Sigmoid colon (tissue), 7 donors: ENCODE data around the gene NKX2-2. TPM values are rescaled to one million over a fixed set of nuclear protein-coding genes. Genes with fewer than 3 reads are reported as not detected.

Experiments
- DNase-seq: peaks from one replicate; pipeline ENCODE4 v3.0.0-alpha.2; 2019
- H3K27ac ChIP-seq, 4 donors: fragments of 200-600 bp; sonication (generic); one replicate each; pipeline ENCODE4 v1.5.1; 2016 to 2019; ENCODE audit warnings: mild to moderate bottlenecking in 1 of 4
- H3K27me3 ChIP-seq, 3 donors: fragments of 200-600 bp; sonication (generic); one replicate each; pipeline ENCODE4 v1.5.1; 2019; ENCODE audit warnings: mild to moderate bottlenecking in 1 of 3
- H3K36me3 ChIP-seq, 4 donors: fragments of 200-600 bp; sonication (generic); one replicate each; pipeline ENCODE4 v1.5.1; 2016 to 2019
- H3K4me1 ChIP-seq, 4 donors: fragments of 200-600 bp; sonication (generic); one replicate each; pipeline ENCODE4 v1.5.1; 2017 to 2019
- H3K4me3 ChIP-seq, 4 donors: fragments of 200-600 bp; sonication (generic); one replicate each; pipeline ENCODE4 v1.5.1; 2017 to 2019; ENCODE audit warnings: mild to moderate bottlenecking in 2 of 4, moderate library complexity in 1 of 4
- H3K9me3 ChIP-seq, 4 donors: fragments of 200-600 bp in 3 of 4; sonication (generic) in 3 of 4; one replicate each; pipeline versions ENCODE4 v1.5.1 to v1.6.1; 2013 to 2019
- CTCF ChIP-seq, 4 experiments: fragments of 450-650 bp in 3 of 4; fragments of 200-600 bp in 1 of 4; IDR thresholded peaks; one replicate each; pipeline ENCODE4 v1.5.1; 2016 to 2019; ENCODE audit warnings: antibody characterized with exemption in 4 of 4, mild to moderate bottlenecking in 3 of 4, moderate library complexity in 2 of 4
- EP300 ChIP-seq, 4 donors: sonication (generic); formaldehyde crosslinking; IDR thresholded peaks; one replicate each; pipeline ENCODE4 v1.6.1; 2017; ENCODE audit warnings: antibody characterized with exemption in 4 of 4
- POLR2A ChIP-seq, 2 donors: fragments of 450-650 bp; IDR thresholded peaks; one replicate each; pipeline ENCODE4 v1.6.1; 2016; ENCODE audit warnings: antibody characterized with exemption in 2 of 2, mild to moderate bottlenecking in 2 of 2, moderate library complexity in 2 of 2
- POLR2AphosphoS5 ChIP-seq, 4 donors: sonication (generic); formaldehyde crosslinking; IDR thresholded peaks; one replicate each; pipeline ENCODE4 v1.6.1; 2017; ENCODE audit warnings: antibody characterized with exemption in 4 of 4
- WGBS, 2 donors: extraction: QIAGEN DNeasy Blood & Tissue Kit; methylation state at CpG; one replicate each; pipeline ENCODE4 v1.1.7; 2013; 5-methylcytosine and 5-hydroxymethylcytosine counted together
- intact Hi-C: fragments of 100-400 bp; cut with DNase I; formaldehyde crosslinking; loops from one replicate; pipeline ENCODE4 v1.15.1; 2023
- polyA plus RNA-seq, 3 donors: library from polyadenylated mRNA; stranded (reverse); fragments of 200-250 nt; gene quantifications; one replicate each; pipeline ENCODE4 v1.2.3, GENCODE V29; 2013
- total RNA-seq, 4 donors: library from RNA; depleted of rRNA; stranded (reverse); fragments of >200 nt; gene quantifications; one replicate each; pipeline ENCODE4 v1.1.0, GENCODE V29; 2016
- donor health status: healthy with polysubstance abuse.
- donor health status: Bipolar disorder and iron deficiency.
- donor health status: healthy.

NKX2-2 gene
- total and polyA plus RNA-seq, 7 donors: 0.23 to 0.60 (median 0.46) TPM; not detected in 4

GRCh38 chr20:21550587-21550986 lies 36.7 kb upstream of the NKX2-2 start:
- TF ChIP-seq POLR2A (IDR thresholded peaks at IDR 0.05) (no peak), EP300 (IDR thresholded peaks at IDR 0.05) (no peak), CTCF (IDR thresholded peaks at IDR 0.05) (no peak), POLR2AphosphoS5 (IDR thresholded peaks at IDR 0.05) (no peak)
- H3K4me1 ChIP-seq: no peaks in the 10 kb centered on the region
- no peaks in the 10 kb centered on the region for H3K36me3 ChIP-seq
- no peak for DNase-seq
- no peaks in the 10 kb centered on the region for H3K9me3 ChIP-seq
- 79 to 83% methylated on average over 5 of the region's 5 CpGs for WGBS, 2 donors
- peaks cover 0 to 16% (median 0%) of the 10 kb centered on the region in 3 donors for H3K27me3 ChIP-seq
- H3K4me3 ChIP-seq: no peak overlapping the region
- intact Hi-C loops: no loop called here
- no peak overlapping the region for H3K27ac ChIP-seq

GRCh38 chr20:21548390-21549035 lies 34.6 kb upstream of the NKX2-2 start:
- Histone ChIP-seq H3K9me3 (no peaks in the 10 kb centered on the region), H3K36me3 (no peaks in the 10 kb centered on the region), H3K4me3 (no peak overlapping the region), H3K4me1 (no peaks in the 10 kb centered on the region), H3K27me3 (peaks cover 0 to 11% (median 0%) of the 10 kb centered on the region in 3 donors), H3K27ac (no peak overlapping the region)
- DNase-seq: no peak
- 58 to 59% methylated on average over 8 of the region's 8 CpGs for WGBS, 2 donors
- no peak for TF ChIP-seq EP300 (IDR thresholded peaks at IDR 0.05)
- no peak for TF ChIP-seq CTCF (IDR thresholded peaks at IDR 0.05)
- no peak for TF ChIP-seq POLR2AphosphoS5 (IDR thresholded peaks at IDR 0.05)
- no peak for TF ChIP-seq POLR2A (IDR thresholded peaks at IDR 0.05)
- intact Hi-C loops: no loop called here

DNA sequence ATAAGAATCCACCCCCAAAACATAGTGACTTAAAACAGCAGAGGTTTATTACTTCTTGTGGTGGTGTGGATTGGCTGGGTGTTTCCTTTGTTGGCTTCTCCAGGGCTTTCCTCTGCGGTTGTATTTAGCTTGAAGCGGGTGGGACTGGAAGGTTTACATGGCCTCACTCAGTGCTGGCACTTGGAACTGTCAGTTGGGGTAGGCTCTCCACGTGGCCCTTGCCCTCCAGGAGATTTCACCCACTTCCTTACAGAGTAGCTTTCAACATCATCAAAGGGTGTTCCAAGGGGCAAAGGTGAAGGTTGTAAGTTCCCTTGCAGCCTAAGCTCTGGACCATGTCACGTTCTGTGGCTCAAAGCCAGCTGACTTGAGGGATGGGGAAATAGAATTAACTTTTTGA lies 32.5 kb upstream of the NKX2-2 start:
- Histone ChIP-seq H3K4me1 (no peaks in the 10 kb centered on the region), H3K4me3 (no peak overlapping the region), H3K27me3 (peaks cover 0 to 4% (median 0%) of the 10 kb centered on the region in 3 donors), H3K9me3 (no peaks in the 10 kb centered on the region), H3K27ac (no peak overlapping the region), H3K36me3 (no peaks in the 10 kb centered on the region)
- WGBS, 2 donors: 10 to 44% methylated on average over 4 of the region's 4 CpGs
- DNase-seq: no peak
- intact Hi-C loops: no loop called here
- no peak for TF ChIP-seq POLR2AphosphoS5 (IDR thresholded peaks at IDR 0.05)

DNA sequence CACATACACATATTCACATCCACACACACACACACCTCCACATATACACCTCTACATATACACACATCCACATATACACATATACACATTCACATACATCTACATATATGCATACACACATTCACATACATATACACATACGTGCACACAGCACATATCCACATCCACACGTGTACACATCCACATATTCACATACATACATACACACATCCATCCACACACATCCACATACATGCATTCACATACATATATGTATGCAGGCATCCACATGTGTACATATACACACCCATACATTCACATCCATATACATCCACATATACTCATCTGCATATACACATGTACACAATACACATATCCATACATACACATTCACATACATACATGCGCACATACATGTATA lies 25.6 kb upstream of the NKX2-2 start:
- Histone ChIP-seq H3K4me3 (no peak overlapping the region), H3K27me3 (peaks cover 0 to 13% (median 0%) of the 10 kb centered on the region in 3 donors), H3K9me3 (no peaks in the 10 kb centered on the region), H3K36me3 (no peaks in the 10 kb centered on the region), H3K4me1 (no peaks in the 10 kb centered on the region), H3K27ac (no peak overlapping the region)
- WGBS, 2 donors: 85% methylated on average over 3 of the region's 3 CpGs
- intact Hi-C loops: no loop called here
- DNase-seq: no peak
- TF ChIP-seq POLR2A (IDR thresholded peaks at IDR 0.05) (no peak), EP300 (IDR thresholded peaks at IDR 0.05) (no peak), POLR2AphosphoS5 (IDR thresholded peaks at IDR 0.05) (no peak), CTCF (IDR thresholded peaks at IDR 0.05) (no peak)

DNA sequence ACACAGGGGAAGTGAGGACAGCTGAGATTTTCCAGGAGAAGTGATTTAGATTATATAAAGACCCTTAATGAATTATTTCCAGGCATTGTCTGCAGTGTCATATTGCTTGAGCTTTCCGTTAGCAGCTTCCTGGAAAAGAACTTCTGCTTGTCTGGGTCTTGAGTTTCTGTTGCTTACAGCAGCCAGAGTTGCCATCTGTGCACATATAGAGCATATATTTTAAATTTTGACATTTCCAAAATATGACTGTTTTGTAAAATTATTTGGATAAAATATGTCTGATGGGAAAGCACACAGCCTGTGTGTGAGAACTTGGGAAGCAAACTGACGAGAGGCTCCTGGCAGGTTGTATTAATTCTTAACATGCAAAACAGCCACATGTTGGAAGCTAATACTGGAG lies 21.0 kb upstream of the NKX2-2 start:
- WGBS, 2 donors: 51 to 56% methylated on average over 2 of the region's 2 CpGs
- Histone ChIP-seq H3K9me3 (no peaks in the 10 kb centered on the region), H3K4me1 (no peaks in the 10 kb centered on the region), H3K27ac (no peak overlapping the region), H3K4me3 (no peak overlapping the region), H3K36me3 (no peaks in the 10 kb centered on the region), H3K27me3 (peaks cover 0 to 30% (median 0%) of the 10 kb centered on the region in 3 donors)
- TF ChIP-seq POLR2A (IDR thresholded peaks at IDR 0.05) (no peak), CTCF (IDR thresholded peaks at IDR 0.05) (no peak), POLR2AphosphoS5 (IDR thresholded peaks at IDR 0.05) (no peak), EP300 (IDR thresholded peaks at IDR 0.05) (no peak)
- no peak for DNase-seq
- intact Hi-C loops: no loop called here
